HG02870 (cell line): ENCODE measurements around the gene FAM124B.

ENCODE experiments used
- ATAC-seq: cut with Tn5 transposase; IDR thresholded peaks from one replicate; pipeline ENCODE4 v1.9.1; 2021; ENCODE audit warnings: mild to moderate bottlenecking, moderate library complexity; ENCODE audit not compliant: unreplicated experiment

Gene FAM124B

DNA sequence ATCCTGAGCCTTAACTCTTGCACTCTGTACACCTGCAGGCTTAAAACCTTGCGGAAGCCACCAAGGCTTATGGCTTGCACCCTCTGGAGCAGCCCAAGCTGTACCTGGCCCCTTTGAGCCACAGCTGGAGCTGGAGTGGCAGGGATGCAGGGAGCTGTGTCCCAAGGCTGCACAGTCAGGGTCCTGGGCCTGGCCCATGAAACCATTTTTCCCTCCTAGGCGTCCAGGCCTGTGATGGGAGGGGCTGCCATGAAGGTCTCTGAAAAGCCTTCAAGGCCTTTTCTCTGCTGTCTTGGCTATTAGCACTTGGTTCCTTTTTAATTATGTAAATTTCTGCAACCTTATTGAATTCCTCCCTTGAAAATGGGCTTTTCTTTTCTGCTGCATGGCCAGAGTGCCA is 56.4 kb downstream of the FAM124B start:
- no peak for ATAC-seq

DNA sequence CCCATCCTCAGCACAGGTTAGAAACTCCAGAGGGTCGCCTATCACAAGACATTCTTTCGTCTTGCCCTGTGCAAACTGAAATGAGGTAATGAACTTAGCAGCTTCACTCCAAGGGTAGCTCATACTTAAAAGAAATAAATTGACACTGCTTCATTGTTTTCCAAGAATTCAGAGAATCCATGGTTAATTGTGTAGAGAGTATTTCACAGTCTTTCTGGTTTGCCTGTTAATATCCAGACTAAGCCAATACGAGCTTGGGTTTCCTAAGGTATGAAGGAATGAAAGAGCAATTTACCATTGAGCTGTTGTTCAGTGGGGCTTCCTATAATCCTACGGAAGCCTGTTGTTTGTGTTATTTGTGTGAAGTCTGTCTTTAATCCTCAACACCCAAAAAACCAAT is 58.7 kb downstream of the FAM124B start:
- no peak for ATAC-seq

DNA sequence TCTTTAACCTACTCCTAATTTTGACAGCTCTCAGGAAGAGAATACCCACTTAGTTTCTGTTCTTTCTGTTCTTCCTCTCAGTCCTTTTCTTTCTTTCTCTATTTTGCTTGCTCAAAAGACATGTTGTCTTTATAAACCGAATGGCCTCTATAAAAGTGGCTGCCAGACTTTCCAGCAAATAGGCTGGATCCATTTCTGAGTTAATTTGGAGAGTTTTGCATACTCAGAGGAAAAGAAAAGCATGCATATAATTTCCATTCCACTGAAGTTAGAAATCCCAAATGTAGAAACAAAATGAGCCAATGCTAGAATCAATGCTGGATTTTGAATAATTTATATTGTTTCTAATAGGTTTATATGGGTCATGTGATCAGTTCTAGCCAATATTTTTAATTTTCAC is 65.9 kb downstream of the FAM124B start:
- ATAC-seq = no peak

DNA sequence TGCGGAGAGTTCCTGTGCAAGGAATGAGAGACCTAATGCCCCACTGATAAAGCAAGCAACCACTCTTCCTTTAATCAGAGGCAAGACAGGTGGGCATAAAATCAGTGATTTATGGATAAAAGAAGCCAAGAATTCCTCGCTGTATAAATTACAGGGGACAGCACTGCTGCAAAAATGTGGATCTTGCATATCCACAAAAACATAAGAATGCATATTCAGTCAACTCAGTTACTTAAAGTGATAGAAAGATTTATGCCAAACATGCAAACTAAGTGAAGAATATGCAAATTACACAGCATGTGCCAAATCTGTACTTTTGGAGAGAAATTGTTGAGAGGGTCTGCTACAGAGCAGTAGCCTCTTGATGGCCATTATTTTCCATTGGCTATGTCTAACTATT is 67.2 kb downstream of the FAM124B start:
- ATAC-seq = no peak

DNA sequence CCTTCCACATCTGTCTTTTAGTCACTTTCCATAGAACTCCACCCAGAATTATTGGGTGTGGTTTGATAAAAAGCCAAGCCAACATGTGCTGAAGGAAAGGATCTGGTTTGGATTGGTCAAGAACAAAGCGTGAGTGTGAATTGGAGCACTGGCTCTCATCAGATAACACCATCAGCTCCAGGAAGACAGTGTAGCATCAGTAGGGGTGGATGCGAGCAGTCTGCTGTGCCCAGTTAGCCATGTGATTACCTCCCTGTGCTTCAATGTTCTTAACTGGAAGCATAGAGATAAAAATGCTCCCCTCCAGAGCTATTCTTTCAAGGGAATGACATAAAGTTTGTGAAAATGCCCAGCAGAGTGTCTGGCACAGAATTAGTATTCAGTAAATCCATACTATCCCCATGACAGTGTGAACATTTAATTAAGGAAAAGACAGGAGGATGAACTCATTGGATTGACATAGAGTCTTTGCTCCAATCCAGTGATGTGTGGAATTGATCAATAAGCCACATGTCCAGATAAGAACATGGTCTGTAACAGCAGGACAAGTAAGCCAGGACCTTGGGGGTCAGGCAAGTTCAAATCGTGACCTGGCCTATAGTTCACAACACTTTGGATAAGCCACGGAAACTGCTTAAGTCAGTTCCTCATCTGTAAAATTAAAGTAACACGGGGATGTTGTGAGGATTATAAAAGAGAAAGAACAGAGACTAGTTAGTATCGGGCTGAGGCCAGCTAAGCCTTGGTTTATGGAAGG is 68.0 kb downstream of the FAM124B start:
- no peak for ATAC-seq

DNA sequence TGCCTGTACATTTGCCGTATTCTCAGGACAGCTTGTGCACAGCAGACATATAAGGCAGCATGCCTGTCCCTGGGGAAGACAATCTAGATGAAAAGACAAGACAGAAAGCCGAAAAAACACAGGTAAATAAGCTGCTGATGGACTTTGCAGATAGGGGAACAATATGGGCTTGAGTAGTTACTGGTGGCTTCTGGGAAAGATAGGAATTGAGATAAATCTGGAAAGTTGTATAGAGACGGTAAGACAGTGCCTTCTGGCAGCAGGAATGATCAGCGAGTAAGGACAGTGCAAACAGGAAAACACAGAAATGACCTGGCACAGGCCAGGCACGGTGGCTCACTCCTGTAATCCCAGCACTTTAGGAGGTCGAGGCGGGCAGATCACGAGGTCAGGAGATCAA is 70.2 kb downstream of the FAM124B start:
- no peak for ATAC-seq

DNA sequence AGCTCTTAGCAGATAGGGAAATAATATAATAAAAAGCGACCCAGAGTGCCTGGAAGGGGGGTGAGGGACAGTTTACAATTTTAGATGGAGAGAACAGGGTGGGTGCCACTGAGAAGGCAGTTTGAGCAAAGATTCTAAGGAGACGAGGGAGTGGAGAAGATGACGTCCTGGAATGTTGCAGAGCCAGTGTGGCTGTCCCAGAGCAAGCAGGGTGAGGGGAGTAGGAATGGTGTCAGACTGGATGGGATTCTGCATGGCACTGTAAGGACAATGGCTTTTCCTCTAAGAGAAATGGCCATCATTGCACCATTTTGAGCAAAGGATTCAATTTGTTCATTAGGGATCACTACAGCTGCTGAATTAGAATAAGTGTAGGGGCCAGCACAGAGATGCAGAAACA is 73.1 kb downstream of the FAM124B start:
- ATAC-seq = no peak
